Medulla oblongata (tissue), 1 donor: ENCODE data around the gene ARFGAP2.

Experiments
- DNase-seq: peaks from one replicate; pipeline ENCODE4 v3.0.0-alpha.2; 2015; ENCODE audit errors: extremely low spot score

Gene ARFGAP2

GRCh38 chr11:47171061-47171838, 5.4 kb downstream of the ARFGAP2 start:
- DNase-seq, result no peak

GRCh38 chr11:47166368-47166767, 10.3 kb downstream of the ARFGAP2 start:
- DNase-seq, result no peak

GRCh38 chr11:47165253-47165840, 11.3 kb downstream of the ARFGAP2 start:
- DNase-seq, result no peak

DNA sequence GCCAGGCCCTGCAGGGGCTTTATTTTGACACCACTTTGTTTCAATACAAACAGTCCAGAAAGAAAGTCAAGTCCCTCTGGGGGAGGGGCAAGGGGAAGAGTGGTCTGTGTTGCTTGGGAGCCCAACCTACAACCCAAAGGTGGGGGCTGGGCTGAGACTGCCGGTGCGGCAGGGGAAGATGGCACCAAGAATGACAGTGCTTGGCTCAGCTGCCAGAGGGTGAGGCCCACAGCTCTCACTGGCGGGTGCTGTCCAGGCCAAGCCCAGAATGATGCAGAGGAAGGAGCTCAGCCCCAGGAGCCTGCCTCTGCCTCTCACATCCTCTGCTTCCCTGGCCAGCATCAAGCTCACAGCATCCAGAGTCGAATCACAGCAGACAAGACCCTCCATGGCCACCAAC, 12.4 kb downstream of the ARFGAP2 start:
- DNase-seq, result no peak

- no peak for DNase-seq
Measured at GRCh38 chr11:47163898-47164297, 12.8 kb downstream of the ARFGAP2 start.

DNA sequence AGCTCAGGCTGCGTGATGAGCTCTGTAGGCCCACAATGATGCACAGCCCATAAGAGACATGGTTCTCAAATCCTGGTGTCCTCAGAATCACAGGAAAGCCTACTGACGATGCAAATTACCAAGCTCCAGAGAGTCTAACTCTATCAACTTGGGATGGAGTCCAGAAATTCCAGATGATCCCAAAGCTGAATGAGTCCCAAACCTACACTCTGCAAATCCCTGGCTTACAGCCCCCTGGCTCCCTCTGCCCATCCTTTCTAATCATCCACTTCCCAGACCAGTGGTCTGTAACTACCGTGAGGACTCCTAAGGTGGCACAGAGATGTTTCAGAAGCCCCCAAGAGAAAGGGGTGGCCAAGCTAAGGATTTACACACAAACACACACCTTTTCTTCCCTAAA, 13.5 kb downstream of the ARFGAP2 start:
- no peak for DNase-seq

DNA sequence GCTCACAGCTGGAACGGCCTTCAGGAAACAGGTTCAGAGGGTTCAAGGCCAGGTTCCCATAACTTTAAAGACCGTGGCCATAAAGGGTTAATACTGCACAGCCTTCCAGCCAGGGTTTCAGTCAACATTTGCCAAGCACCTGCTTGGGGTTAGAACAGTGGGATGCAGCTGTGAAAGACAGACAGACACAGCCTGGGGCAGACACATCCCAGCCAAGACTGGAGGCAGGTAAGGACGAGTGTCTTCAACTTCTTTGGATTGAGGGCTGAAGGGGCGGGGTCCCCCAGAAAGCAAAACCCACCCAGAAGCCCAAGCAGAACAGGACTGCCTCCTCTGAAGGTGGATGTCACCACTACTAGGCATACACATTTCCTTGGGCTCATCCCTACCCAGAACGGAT, 14.3 kb downstream of the ARFGAP2 start:
- no peak for DNase-seq

- DNase-seq, result no peak
Measured at GRCh38 chr11:47161890-47162289, 14.8 kb downstream of the ARFGAP2 start.

- DNase-seq, result peak; percentile 85
Measured at GRCh38 chr11:47161134-47161854, 15.4 kb downstream of the ARFGAP2 start.

DNA sequence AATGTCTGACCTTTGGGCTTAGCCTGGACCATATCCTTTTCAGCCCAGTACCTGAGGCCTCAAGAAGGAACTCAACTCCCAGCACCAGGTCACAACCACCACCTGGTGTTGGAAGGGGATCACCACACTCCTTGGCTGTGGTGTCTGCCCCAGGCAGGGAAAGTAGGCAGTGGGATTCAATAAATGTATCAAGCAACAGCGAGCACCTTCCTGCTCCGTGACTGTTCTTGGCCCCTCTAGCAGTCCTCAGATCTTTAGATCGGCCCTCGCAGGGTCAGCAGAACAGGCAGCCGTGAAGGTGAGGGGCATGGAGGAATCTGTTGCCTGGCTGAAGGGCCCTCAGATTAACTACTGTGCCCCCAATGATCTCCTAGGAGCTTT, 15.9 kb downstream of the ARFGAP2 start:
- DNase-seq, result no peak

DNA sequence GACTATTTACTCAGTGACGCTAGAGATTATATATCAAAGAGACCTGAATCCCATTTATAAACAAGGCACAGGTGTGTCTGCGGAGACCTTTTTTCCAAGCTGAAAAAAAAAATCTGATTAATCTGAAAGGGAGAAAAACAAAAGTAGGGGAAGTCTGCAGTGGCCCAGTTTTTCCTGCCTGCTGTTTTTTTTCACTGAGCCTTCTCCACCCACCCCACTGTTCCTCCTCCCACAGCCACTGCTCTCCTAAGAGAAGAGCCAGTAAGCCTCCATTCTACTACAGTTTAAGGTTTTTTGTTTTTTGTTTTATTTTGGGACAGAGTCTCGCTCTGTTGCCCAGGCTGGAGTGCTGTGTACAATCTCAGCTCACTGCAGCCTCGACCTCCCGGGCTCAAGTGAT, 18.4 kb downstream of the ARFGAP2 start:
- no peak for DNase-seq

DNA sequence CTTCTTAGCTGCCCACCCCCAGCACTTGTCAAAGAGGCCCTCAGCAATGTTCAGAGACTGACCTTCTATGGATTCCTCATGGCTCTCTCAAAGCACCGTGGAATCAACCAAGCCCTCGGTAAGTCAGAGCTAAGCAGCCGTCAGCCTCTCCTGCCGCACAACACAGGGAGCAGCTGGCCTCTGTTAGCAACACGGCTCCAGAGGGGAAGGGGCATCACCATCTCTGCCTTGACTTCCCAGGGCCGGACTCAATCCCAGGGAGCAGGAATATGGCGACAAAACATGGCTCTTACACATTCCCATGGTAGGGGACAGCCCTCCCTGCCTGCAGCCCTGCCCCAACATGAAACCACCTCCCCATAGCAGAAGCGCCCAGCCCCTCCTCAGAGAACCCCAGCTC, 18.9 kb downstream of the ARFGAP2 start:
- no peak for DNase-seq

DNA sequence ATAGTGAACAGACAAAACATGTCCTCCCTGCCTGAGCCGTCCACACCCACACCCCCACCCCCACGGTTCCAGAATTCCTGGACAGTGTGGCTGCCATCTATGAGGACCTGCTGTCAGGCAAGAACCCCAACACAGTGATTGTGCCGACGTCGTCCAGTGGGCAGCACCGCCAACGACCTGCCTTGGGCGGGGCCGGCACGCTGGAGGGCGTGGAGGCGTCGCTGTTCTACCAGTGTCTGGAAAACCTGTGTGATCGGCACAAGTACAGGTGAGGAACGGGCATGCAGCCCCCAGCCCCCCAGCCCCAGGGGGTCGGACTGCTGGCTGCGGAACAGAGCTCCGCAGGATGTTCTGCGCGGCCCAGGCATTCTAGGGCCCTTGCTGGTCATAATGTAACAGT, 19.7 kb downstream of the ARFGAP2 start:
- no peak for DNase-seq

- no peak for DNase-seq
Measured at GRCh38 chr11:47156333-47156732, 20.3 kb downstream of the ARFGAP2 start.

- no peak for DNase-seq
Measured at GRCh38 chr11:47155879-47156278, 20.8 kb downstream of the ARFGAP2 start.

DNA sequence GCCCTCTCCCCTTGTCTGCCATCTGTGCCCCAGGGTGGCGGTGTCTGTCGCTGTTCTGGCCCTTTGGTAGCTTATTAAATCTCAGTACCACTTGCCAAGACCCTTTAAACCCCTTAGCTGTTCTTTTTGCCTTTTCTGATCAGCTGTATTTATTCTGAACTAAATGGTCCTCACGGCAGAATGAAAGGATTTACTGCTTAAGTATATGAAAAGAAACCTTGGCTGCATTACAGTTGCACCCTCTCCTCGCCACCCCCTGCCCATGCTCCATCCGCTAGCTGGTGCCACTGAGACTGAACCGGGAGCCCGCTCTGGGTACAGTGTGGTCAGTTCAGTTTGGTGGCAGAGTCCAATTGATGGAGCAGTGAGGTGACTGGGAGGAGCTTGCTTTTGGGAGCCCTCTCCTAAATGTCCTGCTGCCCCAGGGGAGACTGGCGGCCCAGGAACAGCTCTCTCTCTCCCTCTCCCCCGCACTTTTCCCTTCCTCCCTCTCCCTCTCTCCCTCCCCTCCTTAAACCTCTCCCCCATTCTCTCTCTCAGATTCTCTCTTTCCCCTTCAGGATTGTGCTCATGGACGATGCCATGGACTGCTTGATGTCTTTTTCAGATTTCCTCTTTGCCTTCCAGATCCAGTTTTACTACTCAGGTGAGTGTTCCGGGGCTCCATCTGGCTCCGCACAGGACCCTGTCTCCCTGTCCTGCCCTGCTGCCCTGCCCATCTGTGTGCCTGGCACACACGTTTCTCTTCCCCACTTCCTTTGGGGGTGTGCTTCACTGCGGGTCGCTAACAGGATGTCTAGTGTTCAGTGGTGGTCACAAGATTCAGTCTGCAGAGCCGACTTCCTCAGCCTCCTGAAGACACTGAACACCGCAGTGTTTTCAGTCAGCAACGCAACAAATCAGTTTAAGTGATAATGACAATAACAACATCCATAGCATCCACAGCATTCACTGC, 21.8 kb downstream of the ARFGAP2 start:
- no peak for DNase-seq

DNA sequence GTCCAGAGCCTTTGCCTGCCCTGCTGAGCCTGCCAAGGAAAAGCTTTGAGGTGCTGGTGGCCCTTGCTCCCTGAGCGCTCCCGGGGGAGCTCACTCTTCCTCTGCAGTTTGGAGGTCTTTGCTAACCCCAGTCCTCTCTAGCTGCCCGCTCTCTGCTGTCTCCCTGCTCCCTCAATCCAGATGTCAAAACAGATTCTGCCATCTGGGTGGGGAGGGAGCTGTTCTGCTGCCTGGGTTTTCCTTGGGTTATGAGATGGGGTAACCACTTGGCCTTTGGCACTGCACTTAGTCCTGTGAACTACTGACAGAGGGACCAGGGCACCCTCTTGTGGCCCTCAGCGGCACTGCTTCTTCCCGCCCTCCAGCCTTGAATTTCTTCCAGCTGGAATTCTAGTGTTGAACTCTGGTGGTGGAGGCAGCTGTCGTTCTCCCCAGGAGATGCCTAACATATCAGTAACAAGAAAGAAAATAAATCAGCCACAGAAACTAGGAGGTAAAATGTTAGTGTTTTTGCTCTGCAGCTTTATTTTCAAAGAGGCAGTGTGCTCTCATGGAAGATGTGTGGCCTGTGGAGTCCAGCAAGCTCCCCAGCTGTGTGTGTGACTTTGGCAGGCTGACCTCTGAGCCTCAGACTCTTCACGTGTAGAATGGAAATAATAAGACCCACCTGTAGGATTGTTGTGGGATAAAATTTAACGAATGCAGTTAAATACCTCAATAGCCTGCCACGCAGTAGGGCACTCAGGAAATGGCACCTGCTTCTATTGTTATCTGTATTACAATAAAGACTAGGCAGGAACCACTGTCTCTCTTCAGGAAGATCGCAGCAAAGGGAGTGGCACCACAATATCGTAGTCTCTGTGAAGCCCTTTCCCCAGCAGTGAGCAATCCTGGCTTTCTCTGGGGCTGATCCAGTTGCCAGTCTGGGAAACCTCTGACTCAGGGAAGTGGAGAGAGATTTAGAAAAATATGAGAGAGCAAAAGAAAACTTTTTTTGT, 23.4 kb downstream of the ARFGAP2 start:
- DNase-seq, result peak; percentile 92

DNA sequence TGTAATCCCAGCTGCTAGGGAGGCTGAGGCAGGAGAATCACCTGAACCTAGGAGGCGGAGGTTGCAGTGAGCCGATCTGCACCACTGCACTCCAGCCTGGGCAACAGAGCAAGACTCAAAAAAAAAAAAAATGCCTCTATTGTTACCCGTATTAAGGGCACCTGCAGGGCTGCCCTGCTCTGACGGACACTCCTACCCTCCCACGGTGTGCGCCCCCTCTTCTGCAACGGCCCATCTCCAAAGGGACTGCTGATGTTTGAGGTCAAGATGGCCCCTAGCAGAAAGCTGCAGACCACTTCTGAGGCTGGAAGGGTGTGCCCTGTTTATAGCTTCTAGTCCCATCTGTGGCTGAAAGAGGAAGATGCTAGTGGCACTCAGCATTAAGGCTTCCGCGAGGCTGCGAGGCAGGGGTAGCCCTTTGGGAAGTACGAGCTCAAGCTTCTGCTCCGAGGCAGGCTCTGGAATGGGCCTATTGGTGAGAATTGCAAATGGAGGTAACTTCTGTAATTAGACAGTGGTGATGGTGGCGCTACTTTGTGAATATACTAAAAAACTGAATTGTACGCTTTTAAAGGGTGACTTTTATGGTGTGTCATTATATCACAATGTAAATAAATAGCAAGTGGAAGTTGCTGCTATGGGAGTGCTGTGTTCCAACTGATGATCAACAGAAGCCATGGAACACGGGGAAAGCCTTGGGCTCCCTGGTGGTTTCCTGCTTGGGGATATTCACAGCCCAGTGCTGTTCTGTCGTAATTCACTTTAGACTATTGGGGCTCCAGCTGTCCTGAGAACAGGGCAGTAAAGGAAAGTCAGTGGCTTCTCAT, 24.3 kb downstream of the ARFGAP2 start:
- no peak for DNase-seq

- no peak for DNase-seq
Measured at GRCh38 chr11:47149782-47150181, 26.9 kb downstream of the ARFGAP2 start.
